ENCODE results near the gene MTHFD1L. TPM values are rescaled to one million over a fixed set of nuclear protein-coding genes. Genes with fewer than 3 reads are reported as not detected.
"Not testable (repeated sequence)": the region's sequence is repeated elsewhere in the genome, so short reads cannot be mapped to it uniquely, and the experiment has no call there.

Gene MTHFD1L
- total RNA-seq, 1 donor from 2014 or later = 66.0 TPM

DNA sequence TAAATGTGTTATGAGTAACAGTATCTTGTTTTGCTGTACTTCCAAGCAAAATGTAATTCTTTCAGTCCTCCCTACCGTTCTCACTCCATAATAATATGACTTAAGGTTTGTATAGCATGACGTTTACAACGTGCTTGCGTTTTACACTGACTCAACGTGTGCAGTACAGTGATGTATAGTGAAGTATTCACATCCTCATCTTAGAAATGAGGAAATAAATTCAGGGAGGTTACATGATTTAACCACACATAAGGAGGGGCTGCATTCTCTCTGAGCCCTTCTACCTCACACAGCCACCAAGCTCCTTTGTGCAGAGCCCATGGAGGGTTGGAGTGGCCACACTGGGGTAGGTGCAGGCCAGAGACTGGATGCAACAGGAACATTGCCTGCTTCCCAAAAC is 164.5 kb downstream of the MTHFD1L start:
- no peak overlapping the region for H3K27ac Mint-ChIP-seq (ENCODE audit: unreplicated experiment)

DNA sequence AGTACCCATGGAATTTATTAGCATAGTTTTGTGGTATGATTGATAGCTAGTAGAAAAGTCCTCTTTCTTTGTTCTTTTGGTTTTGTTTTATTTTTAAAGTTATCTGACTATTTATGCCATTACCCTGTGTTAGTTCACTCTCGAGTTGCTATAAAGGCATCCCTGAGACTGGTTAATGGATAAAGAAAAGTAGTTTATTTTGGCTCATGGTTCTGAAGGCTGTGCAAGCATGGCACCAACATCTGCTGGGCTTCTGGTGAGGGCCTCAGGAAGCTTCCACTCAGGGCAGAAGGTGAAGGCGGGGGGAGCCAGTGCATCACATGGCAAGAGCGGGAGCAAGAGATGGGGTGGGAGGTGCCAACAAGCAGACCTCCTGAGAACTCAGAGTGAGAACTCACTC is 166.5 kb downstream of the MTHFD1L start:
- H3K4me3 Mint-ChIP-seq (ENCODE audit: unreplicated experiment) = no peak overlapping the region
- TF ChIP-seq, protein P1, sequence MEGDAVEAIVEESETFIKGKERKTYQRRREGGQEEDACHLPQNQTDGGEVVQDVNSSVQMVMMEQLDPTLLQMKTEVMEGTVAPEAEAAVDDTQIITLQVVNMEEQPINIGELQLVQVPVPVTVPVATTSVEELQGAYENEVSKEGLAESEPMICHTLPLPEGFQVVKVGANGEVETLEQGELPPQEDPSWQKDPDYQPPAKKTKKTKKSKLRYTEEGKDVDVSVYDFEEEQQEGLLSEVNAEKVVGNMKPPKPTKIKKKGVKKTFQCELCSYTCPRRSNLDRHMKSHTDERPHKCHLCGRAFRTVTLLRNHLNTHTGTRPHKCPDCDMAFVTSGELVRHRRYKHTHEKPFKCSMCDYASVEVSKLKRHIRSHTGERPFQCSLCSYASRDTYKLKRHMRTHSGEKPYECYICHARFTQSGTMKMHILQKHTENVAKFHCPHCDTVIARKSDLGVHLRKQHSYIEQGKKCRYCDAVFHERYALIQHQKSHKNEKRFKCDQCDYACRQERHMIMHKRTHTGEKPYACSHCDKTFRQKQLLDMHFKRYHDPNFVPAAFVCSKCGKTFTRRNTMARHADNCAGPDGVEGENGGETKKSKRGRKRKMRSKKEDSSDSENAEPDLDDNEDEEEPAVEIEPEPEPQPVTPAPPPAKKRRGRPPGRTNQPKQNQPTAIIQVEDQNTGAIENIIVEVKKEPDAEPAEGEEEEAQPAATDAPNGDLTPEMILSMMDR (IDR thresholded peaks at IDR 0.05; ENCODE audit: unreplicated experiment) = no peak
- no peaks in the 10 kb centered on the region for H3K27me3 Mint-ChIP-seq (ENCODE audit: unreplicated experiment)
- no peaks in the 10 kb centered on the region for H3K4me1 Mint-ChIP-seq (ENCODE audit: unreplicated experiment)
- no peak for DNase-seq (ENCODE audit: low spot score)
- H3K9me3 Mint-ChIP-seq (ENCODE audit: unreplicated experiment) = no peaks in the 10 kb centered on the region
- peaks cover 14% of the 10 kb centered on the region for H3K36me3 Mint-ChIP-seq (ENCODE audit: low read depth, unreplicated experiment)
- H3K27ac Mint-ChIP-seq (ENCODE audit: unreplicated experiment) = no peak overlapping the region

More for the DNA sequence above, 164.5 kb downstream of the MTHFD1L start:
- no peak overlapping the region for H3K4me3 Mint-ChIP-seq (ENCODE audit: unreplicated experiment)
- TF ChIP-seq, protein P1 (IDR thresholded peaks at IDR 0.05; ENCODE audit: unreplicated experiment) = no peak
- no peaks in the 10 kb centered on the region for H3K9me3 Mint-ChIP-seq (ENCODE audit: unreplicated experiment)
- no peaks in the 10 kb centered on the region for H3K4me1 Mint-ChIP-seq (ENCODE audit: unreplicated experiment)
- H3K36me3 Mint-ChIP-seq (ENCODE audit: low read depth, unreplicated experiment) = peaks cover 8% of the 10 kb centered on the region
- DNase-seq (ENCODE audit: low spot score) = no peak
- H3K27me3 Mint-ChIP-seq (ENCODE audit: unreplicated experiment) = no peaks in the 10 kb centered on the region

DNA sequence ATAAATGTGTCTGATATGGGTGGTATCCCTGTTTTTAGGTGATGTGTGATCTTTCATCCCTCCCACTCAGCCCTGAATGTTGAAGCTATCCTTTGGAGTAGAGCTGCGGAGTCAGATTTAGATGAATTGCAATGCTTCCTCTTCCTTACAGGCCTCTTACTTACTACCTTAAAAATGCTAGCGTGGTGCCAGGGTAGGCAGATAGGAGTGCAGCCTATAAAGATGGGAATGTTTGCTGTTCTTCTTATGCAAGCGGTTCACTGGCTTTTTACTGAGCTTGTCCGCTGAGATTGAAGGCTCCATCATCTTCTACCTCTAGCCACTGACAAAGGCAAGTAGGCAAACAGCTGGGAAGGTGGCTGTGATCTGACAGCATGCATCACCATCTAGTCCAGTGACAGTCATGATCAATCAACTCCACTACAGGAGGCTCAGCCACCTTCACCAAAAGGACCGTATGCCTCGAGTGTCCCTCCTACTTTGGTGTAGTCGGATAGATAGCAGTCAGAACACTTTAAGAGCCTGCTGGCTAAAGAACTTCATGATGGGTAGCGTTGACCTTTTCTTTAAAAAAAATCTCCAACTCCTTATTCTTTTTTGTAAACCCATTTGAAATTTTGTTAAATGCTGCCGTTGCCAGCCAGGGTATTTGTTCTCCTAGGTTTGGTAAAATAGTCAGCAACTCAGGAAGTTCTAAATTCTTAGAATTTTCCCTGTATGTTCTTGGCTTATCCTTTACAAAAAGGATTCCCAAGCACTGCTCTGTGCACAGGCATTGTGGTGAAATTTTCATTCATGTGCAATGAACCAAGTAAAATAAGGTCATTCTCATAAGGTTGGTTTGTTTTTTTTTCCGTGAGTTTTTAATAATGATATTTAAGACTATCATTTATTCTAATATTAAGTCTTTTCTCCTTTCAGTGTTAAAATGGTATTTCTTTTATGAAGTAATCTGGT is 169.6 kb downstream of the MTHFD1L start:
- Mint-ChIP-seq H3K27ac (ENCODE audit: unreplicated experiment) (no peak overlapping the region), H3K27me3 (ENCODE audit: unreplicated experiment) (peaks cover 3% of the 10 kb centered on the region), H3K36me3 (ENCODE audit: low read depth, unreplicated experiment) (peaks cover 31% of the 10 kb centered on the region), H3K9me3 (ENCODE audit: unreplicated experiment) (no peaks in the 10 kb centered on the region), H3K4me1 (ENCODE audit: unreplicated experiment) (peaks cover 18% of the 10 kb centered on the region), H3K4me3 (ENCODE audit: unreplicated experiment) (peak overlapping the region; percentile 4)
- no peak for DNase-seq (ENCODE audit: low spot score)
- TF ChIP-seq, protein P1 (IDR thresholded peaks at IDR 0.05; ENCODE audit: unreplicated experiment) = no peak

DNA sequence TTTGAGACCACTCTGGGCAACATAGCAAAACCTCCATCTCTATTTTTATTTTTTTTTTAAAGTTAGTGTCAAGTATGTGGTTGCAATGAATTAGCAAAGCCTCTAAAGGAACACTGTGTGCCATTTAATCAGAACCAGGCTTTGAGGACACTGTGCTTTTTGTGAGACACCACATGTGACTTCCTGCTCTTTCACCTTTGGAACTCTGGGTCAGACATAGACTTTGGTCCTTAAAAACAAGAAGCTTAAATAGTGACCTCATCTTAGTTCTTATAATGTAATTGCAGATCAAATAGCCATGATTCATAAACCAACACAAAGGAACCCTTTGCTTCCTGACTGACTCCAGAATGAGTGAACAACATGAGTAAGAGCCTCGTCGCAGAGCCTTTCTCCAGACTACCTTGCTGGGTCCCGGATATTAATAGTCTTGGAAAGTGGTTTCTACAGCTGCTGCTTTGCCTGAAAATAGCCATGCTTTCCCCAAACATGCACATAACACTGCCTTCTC is 170.8 kb downstream of the MTHFD1L start:
- DNase-seq (ENCODE audit: low spot score); H3K4me3 Mint-ChIP-seq (ENCODE audit: unreplicated experiment); H3K9me3 Mint-ChIP-seq (ENCODE audit: unreplicated experiment); H3K27me3 Mint-ChIP-seq (ENCODE audit: unreplicated experiment); H3K27ac Mint-ChIP-seq (ENCODE audit: unreplicated experiment): not testable (repeated sequence)
- Mint-ChIP-seq H3K36me3 (ENCODE audit: low read depth, unreplicated experiment) (peaks cover 31% of the 10 kb centered on the region), H3K4me1 (ENCODE audit: unreplicated experiment) (peaks cover 25% of the 10 kb centered on the region)

DNA sequence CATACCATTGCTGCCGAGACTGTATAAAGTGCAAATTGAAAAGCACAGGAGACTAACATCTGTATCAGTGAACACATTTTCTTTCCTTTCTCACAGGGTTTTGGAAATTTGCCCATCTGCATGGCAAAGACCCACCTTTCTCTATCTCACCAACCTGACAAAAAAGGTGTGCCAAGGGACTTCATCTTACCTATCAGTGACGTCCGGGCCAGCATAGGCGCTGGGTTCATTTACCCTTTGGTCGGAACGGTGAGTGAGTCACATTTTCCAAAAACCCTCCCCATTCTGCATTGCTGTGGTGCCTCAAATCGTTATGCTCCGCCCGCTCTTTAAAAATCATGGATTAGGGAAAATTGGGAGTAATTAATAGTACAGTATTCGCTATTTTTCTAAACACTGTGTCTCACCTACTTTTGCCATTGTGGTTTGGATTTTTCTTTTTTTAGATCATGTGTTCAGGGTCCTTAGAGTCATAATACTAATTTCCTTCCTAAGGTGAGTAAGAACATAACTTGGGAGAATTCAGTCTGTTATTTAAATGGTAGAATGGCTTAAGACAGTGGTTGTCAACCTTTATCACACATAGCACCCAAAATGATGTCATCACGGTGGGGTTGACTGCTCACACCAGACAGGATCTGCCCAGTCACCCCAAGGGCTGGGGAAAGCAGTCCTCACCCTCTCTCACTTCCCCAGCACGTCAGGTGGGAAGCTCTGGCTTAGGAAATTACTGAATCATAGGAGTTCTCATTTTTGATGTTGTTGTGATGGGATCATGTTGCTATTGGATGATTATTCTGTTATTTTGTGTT is 171.6 kb downstream of the MTHFD1L start:
- Mint-ChIP-seq H3K9me3 (ENCODE audit: unreplicated experiment) (no peaks in the 10 kb centered on the region), H3K27ac (ENCODE audit: unreplicated experiment) (peak overlapping the region; percentile 13), H3K36me3 (ENCODE audit: low read depth, unreplicated experiment) (peaks cover 32% of the 10 kb centered on the region), H3K4me3 (ENCODE audit: unreplicated experiment) (peak overlapping the region; percentile 8), H3K4me1 (ENCODE audit: unreplicated experiment) (peaks cover 32% of the 10 kb centered on the region), H3K27me3 (ENCODE audit: unreplicated experiment) (peaks cover 7% of the 10 kb centered on the region)
- TF ChIP-seq, protein P1 (IDR thresholded peaks at IDR 0.05; ENCODE audit: unreplicated experiment) = no peak
- DNase-seq (ENCODE audit: low spot score) = no peak
